Putamen (tissue), 1 donor: Measurements from ENCODE around the gene RAB17.

Source experiments
- DNase-seq: peaks from one replicate; pipeline ENCODE4 v3.0.0-alpha.2; 2016; ENCODE audit warnings: low spot score

The RAB17 gene

GRCh38 chr2:237558961-237559641 lies 31.4 kb downstream of the RAB17 start:
- no peak for DNase-seq

DNA sequence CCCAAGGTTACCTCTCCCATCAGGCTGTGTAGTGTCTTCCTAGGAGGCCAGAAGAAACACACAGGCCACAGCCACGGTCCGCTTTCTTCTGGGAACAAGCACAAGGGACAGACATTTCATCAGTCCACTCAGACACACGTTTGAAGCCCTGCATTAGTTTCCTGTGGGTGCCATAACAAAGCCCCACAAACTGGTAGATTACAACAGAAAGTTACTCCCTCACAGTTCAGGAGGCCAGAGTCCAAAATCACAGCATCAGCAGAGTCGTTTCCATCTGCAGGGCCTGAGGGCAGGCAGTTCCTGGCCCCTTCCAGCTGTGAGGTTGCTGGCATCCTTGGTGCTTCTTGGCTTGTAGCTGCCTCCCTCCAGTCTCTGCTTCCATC lies 32.9 kb downstream of the RAB17 start:
- DNase-seq, result no peak

DNA sequence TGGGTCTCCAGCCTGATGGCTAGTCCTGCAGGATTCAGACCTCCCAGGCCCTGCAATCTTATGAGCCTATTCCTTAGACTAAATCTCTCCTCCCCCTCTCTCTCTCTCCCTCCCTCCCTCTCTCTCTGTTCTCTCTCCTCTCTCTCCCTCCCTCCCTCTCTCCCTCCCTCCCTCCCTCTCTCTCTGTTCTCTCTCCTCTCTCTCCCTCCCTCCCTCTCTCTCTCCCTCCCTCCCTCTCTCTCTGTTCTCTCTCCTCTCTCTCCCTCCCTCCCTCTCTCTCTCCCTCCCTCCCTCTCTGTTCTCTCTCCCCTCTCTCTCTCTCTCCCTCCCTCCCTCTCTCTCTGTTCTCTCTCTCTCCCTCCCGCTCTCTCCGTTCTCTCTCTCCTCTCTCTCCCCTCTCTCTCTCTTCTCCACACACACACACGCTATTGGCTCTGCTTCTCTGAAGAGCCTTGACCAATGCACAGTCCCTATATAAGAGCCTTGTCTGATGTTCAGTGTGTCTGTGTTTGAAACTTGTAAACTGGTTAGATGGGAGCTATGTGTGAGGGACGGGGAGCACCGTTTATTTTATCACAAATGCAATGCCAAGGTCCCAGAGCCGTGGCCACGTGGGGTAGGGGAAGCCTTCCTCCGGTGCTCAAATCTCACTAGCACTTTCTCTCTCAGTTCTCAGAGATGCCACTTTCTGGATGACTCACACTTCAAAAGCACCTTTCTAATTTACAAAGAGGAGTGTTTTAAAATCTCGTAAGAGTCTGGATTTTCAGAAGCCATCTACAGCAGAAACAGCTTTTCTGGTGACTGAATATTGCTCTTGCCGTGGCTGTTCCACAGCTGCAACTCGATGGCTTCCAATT lies 33.5 kb downstream of the RAB17 start:
- no peak for DNase-seq

DNA sequence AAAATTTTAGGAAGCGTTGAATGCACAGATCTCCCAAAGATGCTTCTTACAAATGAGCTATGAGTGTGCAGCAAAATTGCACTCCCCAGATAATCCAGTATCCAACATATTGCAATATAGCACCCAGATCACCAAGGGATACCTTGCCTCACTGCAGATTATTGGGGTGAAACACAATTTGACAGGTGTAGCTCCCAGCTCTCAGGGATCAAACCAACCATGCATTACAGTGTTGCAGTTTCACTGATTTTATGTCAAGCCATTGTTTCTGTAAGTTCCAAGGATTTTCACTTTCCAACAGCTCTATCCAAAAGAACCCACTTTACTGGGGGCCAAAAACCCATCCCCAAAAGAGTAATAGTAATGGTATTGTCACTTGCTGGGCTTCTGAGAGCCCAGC lies 35.0 kb downstream of the RAB17 start:
- no peak for DNase-seq

DNA sequence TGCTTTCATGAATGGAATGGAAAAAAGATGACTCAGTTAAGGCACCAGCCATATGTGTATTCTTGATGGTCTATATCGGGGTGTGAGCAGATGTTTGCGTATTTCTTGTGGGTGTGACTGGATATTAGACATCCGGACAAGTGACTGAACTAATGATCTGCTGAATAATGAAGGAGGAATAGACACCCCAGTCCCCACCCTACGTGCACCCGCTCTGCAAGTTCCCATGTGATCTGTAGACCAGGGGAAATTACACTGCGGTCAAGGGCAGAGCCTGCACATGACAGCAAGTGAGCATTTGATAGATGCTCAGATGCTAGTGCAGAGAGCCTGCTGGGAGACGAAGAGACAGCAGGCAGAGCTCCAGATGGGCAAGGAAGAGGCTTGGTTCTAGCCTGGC lies 36.6 kb downstream of the RAB17 start:
- DNase-seq, result no peak

- no peak for DNase-seq
Observed at GRCh38 chr2:237552908-237553307, 37.6 kb downstream of the RAB17 start.

- DNase-seq, result no peak
Observed at GRCh38 chr2:237551071-237551574, 39.4 kb downstream of the RAB17 start.

DNA sequence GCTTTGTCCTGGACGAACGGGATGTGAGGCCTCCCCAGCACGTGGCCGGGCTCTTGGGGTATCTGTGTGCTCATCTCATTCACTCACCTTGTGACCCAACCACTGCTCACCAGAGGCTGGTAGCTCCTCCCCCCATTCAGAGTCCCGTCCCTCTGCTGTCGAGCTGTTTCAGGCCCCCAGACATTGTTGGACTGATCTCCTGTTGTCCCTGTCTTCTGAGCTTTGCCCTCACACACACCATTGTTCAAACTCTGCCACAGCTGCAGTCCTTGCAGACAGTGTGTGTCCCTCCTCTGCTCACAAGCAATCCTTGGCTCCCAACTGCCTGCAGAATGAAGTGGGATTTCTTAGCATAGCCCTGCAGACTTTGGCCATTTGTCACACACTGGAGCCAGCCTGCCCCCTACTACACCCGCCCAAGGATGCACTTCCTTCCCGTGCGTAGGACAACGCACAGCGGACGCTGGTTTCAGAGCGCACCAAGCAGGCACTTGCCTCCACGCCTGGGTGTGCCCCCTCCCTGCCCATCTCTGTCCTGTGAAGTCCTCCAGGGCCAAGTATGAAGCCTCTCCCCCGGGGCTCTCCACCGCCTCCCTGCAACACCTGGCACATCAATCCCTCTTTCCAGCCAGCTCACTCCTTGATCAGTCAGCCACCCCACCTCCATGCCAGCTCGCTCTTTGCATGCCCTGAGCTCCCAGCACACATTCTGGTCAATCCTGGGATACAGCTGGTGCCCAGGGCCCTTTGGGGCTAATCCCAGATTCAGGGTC lies 40.7 kb downstream of the RAB17 start:
- DNase-seq, result no peak

DNA sequence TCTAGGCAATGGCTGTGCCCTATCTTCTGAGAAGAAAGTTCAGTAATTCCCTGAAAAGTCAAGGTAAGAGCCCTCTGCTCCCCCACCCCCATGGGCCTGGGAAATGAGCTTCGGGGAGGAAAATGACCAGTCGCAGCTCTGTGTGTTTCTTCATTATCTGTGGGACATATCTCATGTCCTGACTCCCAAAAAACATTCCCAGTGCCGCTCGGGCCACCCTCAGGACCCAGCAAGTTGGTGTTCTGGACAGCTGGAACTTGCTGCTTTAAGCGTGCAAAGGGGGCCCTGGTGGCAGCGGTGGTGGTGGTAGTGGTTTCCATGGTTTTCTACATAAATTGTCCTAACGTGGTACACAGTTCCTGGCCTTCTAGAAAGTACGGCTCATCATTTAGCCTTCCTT lies 41.3 kb downstream of the RAB17 start:
- DNase-seq, result no peak

GRCh38 chr2:237547841-237548416 lies 42.6 kb downstream of the RAB17 start:
- DNase-seq, result no peak

DNA sequence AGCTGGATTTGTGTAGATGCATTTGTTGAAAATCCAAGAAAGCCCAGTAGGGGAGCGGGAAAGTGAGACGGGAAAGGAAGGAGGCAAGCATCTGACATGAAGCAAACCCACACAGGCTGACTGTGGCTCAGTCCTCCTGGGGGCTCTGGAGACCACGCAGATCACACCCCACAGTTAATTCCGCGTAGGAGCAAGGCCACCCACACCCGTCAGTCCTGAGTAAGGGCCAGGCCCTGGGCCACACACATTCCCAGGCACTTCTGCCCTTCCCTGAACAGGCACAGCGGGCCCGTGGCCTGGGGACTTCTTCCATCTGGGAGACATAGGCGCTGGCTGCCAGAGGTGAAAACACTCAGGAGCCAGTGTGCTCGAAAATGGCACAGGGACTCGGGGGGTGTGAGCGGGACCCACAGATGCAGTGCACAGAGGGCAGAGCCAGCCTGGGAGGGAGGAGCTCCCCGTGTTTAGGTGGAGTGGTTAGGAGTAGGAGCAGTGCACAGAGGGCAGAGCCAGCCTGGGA lies 43.6 kb downstream of the RAB17 start:
- DNase-seq, result no peak

GRCh38 chr2:237546040-237546875 lies 44.3 kb downstream of the RAB17 start:
- DNase-seq, result no peak

DNA sequence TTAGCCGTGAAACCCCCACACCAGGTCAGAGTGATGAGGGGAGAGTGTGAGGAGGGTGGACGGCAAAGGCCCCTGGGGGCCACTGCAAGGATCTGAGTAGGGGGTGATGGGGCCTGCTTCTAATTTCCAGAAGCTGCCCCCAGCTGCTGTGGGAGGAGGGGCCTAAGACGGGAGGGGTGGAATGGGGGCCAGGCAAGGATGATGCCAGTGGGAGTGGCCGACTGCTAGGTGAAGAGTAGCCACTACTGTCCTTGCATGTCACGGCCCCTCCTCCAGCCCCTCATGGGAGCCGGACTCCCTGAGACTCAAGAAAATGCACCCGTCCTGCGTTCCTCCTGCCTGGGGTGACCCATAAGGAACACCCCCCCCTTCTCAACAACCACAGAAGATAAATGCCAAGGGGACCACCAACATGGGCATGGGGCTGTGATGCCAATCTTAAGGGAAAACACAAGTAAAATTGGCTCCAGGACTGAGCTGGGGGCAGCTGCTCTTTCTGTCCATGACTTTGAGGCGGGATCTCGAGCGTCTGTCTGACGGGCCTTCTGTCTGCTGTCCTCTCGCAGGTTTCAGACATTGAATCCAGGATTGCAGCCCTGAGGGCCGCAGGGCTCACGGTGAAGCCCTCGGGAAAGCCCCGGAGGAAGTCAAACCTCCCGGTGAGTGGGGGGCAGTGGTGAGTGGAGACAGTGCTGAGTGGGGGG lies 48.4 kb downstream of the RAB17 start:
- DNase-seq, result no peak

DNA sequence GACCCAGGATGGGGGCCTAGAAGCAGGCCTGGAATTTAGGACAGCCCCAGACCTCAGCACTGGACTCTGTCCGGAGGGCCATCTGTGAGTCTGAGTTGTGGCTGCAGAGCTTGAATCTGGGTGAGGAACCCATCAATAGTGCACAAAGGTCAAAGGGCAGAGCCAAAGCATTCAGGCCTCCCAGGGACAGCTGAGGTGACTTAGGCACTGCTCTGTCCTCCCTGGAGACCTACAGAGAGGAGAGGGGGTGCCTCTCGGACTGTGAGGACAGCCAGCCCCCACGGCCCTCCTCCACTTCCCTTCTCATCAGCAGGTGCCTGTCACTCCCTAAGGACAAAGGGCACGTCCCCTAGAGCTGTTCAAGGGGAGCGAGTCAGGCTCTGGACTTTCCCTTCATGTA lies 49.3 kb downstream of the RAB17 start:
- no peak for DNase-seq

- DNase-seq, result no peak
Observed at GRCh38 chr2:237540823-237541222, 49.7 kb downstream of the RAB17 start.

DNA sequence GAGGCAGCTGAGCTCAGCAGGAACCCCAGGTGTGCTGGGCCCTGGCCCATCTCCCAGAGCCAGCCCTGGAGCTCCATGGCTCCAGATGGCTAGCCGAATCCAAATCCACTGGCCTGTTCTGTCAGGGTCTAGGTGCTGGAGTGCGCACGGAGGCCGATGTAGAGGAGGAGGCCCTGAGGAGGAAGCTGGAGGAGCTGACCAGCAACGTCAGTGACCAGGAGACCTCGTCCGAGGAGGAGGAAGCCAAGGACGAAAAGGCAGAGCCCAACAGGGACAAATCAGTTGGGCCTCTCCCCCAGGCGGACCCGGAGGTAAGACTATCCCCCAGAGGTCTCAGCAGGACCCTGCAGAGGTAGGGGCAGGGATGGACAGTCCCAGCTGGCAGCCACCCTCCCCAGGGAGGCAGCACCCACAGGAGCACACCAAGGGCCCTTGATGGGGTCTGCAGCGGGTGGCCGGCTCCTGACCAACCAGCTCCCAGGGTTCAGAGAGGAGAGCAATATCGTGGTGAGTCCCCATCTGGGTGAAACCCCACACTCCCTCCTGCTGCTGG lies 50.2 kb downstream of the RAB17 start:
- no peak for DNase-seq

DNA sequence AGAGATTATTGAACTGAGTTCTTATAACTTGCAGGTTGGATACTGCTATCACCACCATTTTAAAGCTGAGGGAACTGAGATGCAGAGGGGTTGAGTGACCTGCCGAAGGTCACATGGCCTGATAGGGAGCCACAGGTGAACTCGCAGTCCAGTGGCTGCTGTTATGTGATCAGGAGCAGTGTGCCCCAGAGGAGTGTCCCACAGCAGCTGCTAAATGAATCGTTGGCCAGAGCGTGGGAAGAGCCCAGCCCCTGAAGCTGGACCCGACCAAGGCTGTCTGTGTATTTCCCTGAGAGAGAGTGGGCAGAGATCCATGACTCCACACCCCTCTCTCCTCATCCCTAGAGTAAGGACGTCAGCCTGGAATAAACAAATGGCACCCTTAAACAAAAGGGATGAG lies 50.9 kb downstream of the RAB17 start:
- no peak for DNase-seq

GRCh38 chr2:237538901-237539300 lies 51.6 kb downstream of the RAB17 start:
- DNase-seq, result no peak

DNA sequence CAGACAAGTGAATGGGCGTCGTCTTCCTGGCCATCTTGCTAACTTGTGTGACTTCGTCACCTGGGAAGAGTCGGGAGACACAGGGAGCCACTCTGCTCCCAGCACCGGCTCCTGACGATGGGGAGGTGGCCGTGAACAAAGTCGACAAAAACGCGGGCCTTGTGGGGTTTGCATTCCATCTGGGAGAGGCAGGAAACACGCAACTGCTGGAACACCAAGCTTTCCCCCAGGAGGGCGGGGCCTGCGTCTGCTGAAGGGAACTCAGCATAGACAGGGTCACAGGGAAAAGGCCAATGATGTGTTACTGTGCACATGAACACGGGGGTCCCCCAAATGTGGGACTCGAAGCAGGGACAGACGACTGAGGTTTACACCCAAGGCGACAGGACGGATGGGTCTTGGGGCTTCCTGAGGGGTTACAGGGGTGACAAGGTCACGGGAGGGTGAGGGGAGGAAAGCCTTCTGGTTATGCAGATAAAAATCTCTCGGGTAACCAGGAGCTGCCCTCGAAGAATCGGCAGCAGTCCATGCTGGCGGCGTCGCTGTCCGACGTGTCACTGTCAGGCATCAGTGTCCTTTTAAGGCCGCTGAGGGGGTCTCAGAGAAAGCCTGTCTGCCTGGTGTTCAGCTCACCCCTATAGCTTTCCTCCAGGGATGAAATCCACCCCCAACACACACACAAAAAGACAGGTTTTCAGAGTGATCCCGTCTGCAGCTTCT lies 52.4 kb downstream of the RAB17 start:
- DNase-seq, result no peak
